ENCODE data around the gene PDLIM5.
A peak's percentile ranks its signal among the peaks of the same experiment; 100 is the strongest.
"Not testable (repeated sequence)": the region's sequence is repeated elsewhere in the genome, so short reads cannot be mapped to it uniquely, and the experiment has no call there.

PDLIM5 gene

GRCh38 chr4:94545296-94545695 is 93.6 kb downstream of the PDLIM5 start:
- DNase-seq (ENCODE audit: low spot score), result no peak
- peak overlapping the region; percentile 52 to 60 for H3K27ac ChIP-seq
- peak overlapping the region; percentile 33 for H3K4me3 ChIP-seq
- TF ChIP-seq CTCF (IDR thresholded peaks at IDR 0.05), result no peak

GRCh38 chr4:94546949-94547348 is 95.2 kb downstream of the PDLIM5 start:
- Histone ChIP-seq H3K27ac (peak overlapping the region in 1 of 2 donors; percentile 68), H3K4me3 (no peak overlapping the region)
- DNase-seq (ENCODE audit: low spot score), result no peak
- TF ChIP-seq CTCF (IDR thresholded peaks at IDR 0.05), result no peak

GRCh38 chr4:94548571-94548970 is 96.8 kb downstream of the PDLIM5 start:
- H3K4me3 ChIP-seq, result peak overlapping the region; percentile 5
- no peak for DNase-seq (ENCODE audit: low spot score)
- TF ChIP-seq CTCF (IDR thresholded peaks at IDR 0.05), result no peak
- peak overlapping the region; percentile 68 to 81 for H3K27ac ChIP-seq

GRCh38 chr4:94550352-94550751 is 98.6 kb downstream of the PDLIM5 start:
- no peak overlapping the region for H3K4me3 ChIP-seq
- no peak for DNase-seq (ENCODE audit: low spot score)
- no peak for TF ChIP-seq CTCF (IDR thresholded peaks at IDR 0.05)
- peak overlapping the region in 1 of 2 donors; percentile 28 for H3K27ac ChIP-seq

GRCh38 chr4:94550851-94551250 is 99.1 kb downstream of the PDLIM5 start:
- DNase-seq (ENCODE audit: low spot score), result no peak
- no peak overlapping the region for H3K4me3 ChIP-seq
- TF ChIP-seq CTCF (IDR thresholded peaks at IDR 0.05), result no peak
- H3K27ac ChIP-seq, result no peak overlapping the region

GRCh38 chr4:94551643-94552564 is 100.2 kb downstream of the PDLIM5 start:
- no peak for DNase-seq (ENCODE audit: low spot score)

GRCh38 chr4:94556047-94556446 is 104.3 kb downstream of the PDLIM5 start:
- DNase-seq (ENCODE audit: low spot score); H3K4me3 ChIP-seq; H3K27ac ChIP-seq: not testable (repeated sequence)

More at GRCh38 chr4:94551643-94552564, 100.2 kb downstream of the PDLIM5 start:
- TF ChIP-seq CTCF (IDR thresholded peaks at IDR 0.05), result no peak
- Histone ChIP-seq H3K27ac (peak overlapping the region; percentile 24 to 30), H3K4me3 (no peak overlapping the region)

- not testable (repeated sequence) for H3K27ac ChIP-seq; DNase-seq (ENCODE audit: low spot score); H3K4me3 ChIP-seq
Measured at GRCh38 chr4:94557632-94558031, 105.9 kb downstream of the PDLIM5 start.

Data from coronary artery (tissue), 2 donors.